MCF 10A (cell line): ENCODE results near the gene LRBA. TPM values are rescaled to one million over a fixed set of nuclear protein-coding genes. Genes with fewer than 3 reads are reported as not detected.

Experiments
- BruUV-seq: library from RNA; stranded (reverse); fragments of 400-500 nt; replicated peaks from 2 replicates; lab custom pipeline; 2021; lab: Mats Ljungman, UMichigan
- CTCF ChIA-PET: fragments of 300-600 bp; sonication (Branson Sonifier 250); formaldehyde crosslinking; extraction: SDS; loops from one replicate; lab custom pipeline; 2021; ENCODE audit warnings: antibody characterized with exemption, inconsistent platforms; lab: Yijun Ruan, JAX
- POLR2A ChIA-PET: fragments of 300-600, 350-650 bp; sonication (Branson Sonifier 250); formaldehyde crosslinking; extraction: SDS; loops from one replicate; lab custom pipeline; 2020; ENCODE audit warnings: antibody characterized with exemption, inconsistent platforms; lab: Yijun Ruan, JAX
- DNase-seq: peaks from one replicate; pipeline ENCODE4 v3.0.0-alpha.2; 2018; ENCODE audit not compliant: unreplicated experiment
- H3K27ac Mint-ChIP-seq: one replicate; pipeline ENCODE4 v1.8.0; 2022; ENCODE audit warnings: mild to moderate bottlenecking, low read depth, mixed read lengths; ENCODE audit not compliant: unreplicated experiment
- H3K27me3 Mint-ChIP-seq: one replicate; pipeline ENCODE4 v1.8.0; 2022; ENCODE audit warnings: mixed read lengths; ENCODE audit not compliant: insufficient read depth, unreplicated experiment
- H3K36me3 Mint-ChIP-seq: one replicate; pipeline ENCODE4 v1.8.0; 2022; ENCODE audit warnings: mild to moderate bottlenecking, moderate library complexity, mixed read lengths; ENCODE audit not compliant: insufficient read depth, unreplicated experiment
- H3K4me1 Mint-ChIP-seq: one replicate; pipeline ENCODE4 v1.8.0; 2022; ENCODE audit warnings: mixed read lengths; ENCODE audit not compliant: insufficient read depth, unreplicated experiment
- H3K4me3 Mint-ChIP-seq: one replicate; pipeline ENCODE4 v1.8.0; 2022; ENCODE audit warnings: mild to moderate bottlenecking, moderate library complexity, mixed read lengths; ENCODE audit not compliant: unreplicated experiment
- H3K9me3 Mint-ChIP-seq: one replicate; pipeline ENCODE4 v1.8.0; 2022; ENCODE audit warnings: mixed read lengths; ENCODE audit not compliant: unreplicated experiment
- CTCF ChIP-seq: fragments of 200-600 bp; IDR thresholded peaks from one replicate; pipeline ENCODE4 v1.8.0; 2022; ENCODE audit warnings: antibody characterized with exemption, mild to moderate bottlenecking; ENCODE audit not compliant: unreplicated experiment
- intact Hi-C: fragments of 100-400 bp; cut with micrococcal nuclease; formaldehyde crosslinking; loops from 2 replicates; pipeline ENCODE4 v1.14.1; 2022
- total RNA-seq: library from RNA; stranded (reverse); gene quantifications from 2 replicates; pipeline ENCODE4 v1.2.3, GENCODE V29; 2022

Gene LRBA
- total RNA-seq, 1 experiment from 2014 or later = 64.5 TPM

- CTCF ChIA-PET = interaction anchor here (4.0 kb wide), 1 partner anchor 12 kb away, joined by 28 read pairs; no protein-coding TSS in a partner anchor
- H3K9me3 Mint-ChIP-seq = no peaks in the 10 kb centered on the region
- no peak for DNase-seq
- no peak overlapping the region for H3K27ac Mint-ChIP-seq
- no TSS peak for BruUV-seq
- TF ChIP-seq CTCF = no peak
- no peaks in the 10 kb centered on the region for H3K27me3 Mint-ChIP-seq
- no peaks in the 10 kb centered on the region for H3K4me1 Mint-ChIP-seq
- H3K36me3 Mint-ChIP-seq = peaks cover 6% of the 10 kb centered on the region
- POLR2A ChIA-PET = interaction anchor here (1.7 kb wide), 1 partner anchor 10 kb away, joined by 6 read pairs; no protein-coding TSS in a partner anchor
- intact Hi-C loops = no loop called here
- no peak overlapping the region for H3K4me3 Mint-ChIP-seq
These were observed 42.5 kb downstream of the LRBA start for GRCh38 chr4:150972592-150972991.

GRCh38 chr4:150971901-150972300 is 43.2 kb downstream of the LRBA start:
- Mint-ChIP-seq H3K36me3 (peaks cover 6% of the 10 kb centered on the region), H3K27me3 (no peaks in the 10 kb centered on the region), H3K4me1 (no peaks in the 10 kb centered on the region), H3K27ac (no peak overlapping the region), H3K9me3 (no peaks in the 10 kb centered on the region), H3K4me3 (no peak overlapping the region)
- intact Hi-C loops = no loop called here
- BruUV-seq = no TSS peak
- ChIA-PET POLR2A (interaction anchor here (1.7 to 2.0 kb wide), 2 partner anchors 9 to 43 kb away, joined by 6 to 12 read pairs; partner anchors contain the start of gene LRBA), CTCF (interaction anchor here (0.7 to 4.0 kb wide), 5 partner anchors 9 to 692 kb away, joined by 3 to 28 read pairs (median 7); no protein-coding TSS in a partner anchor)
- DNase-seq = no peak
- TF ChIP-seq CTCF = no peak

- DNase-seq = no peak
These were observed 44.4 kb downstream of the LRBA start for GRCh38 chr4:150970685-150971151.

More at GRCh38 chr4:150970685-150971151, 44.4 kb downstream of the LRBA start:
- Mint-ChIP-seq H3K36me3 (no peaks in the 10 kb centered on the region), H3K27me3 (no peaks in the 10 kb centered on the region), H3K9me3 (no peaks in the 10 kb centered on the region), H3K4me1 (no peaks in the 10 kb centered on the region), H3K4me3 (no peak overlapping the region), H3K27ac (no peak overlapping the region)
- BruUV-seq = no TSS peak
- POLR2A ChIA-PET = interaction anchor here (0.6 to 2.0 kb wide), 3 partner anchors 8 to 44 kb away, joined by 3 to 12 read pairs (median 6); partner anchors contain the start of gene LRBA
- intact Hi-C loops = no loop called here
- CTCF ChIA-PET = interaction anchor here (0.6 to 4.0 kb wide), 4 partner anchors 8 to 642 kb away, joined by 3 to 28 read pairs (median 6); no protein-coding TSS in a partner anchor
- TF ChIP-seq CTCF = no peak
